RWPE1 (cell line): Measurements from ENCODE around the gene PM20D2.

Experiments used
- CTCF ChIA-PET: fragments of 350-600 bp; sonication (Branson Sonifier 250); formaldehyde crosslinking; extraction: SDS; loops from one replicate; lab custom pipeline; 2021; lab: Yijun Ruan, JAX
- POLR2A ChIA-PET: fragments of 400-600 bp; formaldehyde crosslinking; extraction: SDS; loops from one replicate; lab custom pipeline; 2020; ENCODE audit warnings: antibody characterized with exemption; ENCODE audit not compliant: low non-redundant PET; lab: Yijun Ruan, JAX
- DNase-seq: peaks from one replicate; pipeline ENCODE4 v3.0.0; 2012; ENCODE audit warnings: low spot score
- H3K27ac ChIP-seq: fragments of 450-650 bp; 2 replicates; pipeline ENCODE4 v1.5.1; 2017
- TF ChIP-seq, protein P1 (sequence below): fragments of 450-650 bp; conservative IDR thresholded peaks from 2 replicates; pipeline ENCODE4 v1.5.1; 2017; ENCODE audit warnings: low read depth, mild to moderate bottlenecking

The PM20D2 gene

DNA sequence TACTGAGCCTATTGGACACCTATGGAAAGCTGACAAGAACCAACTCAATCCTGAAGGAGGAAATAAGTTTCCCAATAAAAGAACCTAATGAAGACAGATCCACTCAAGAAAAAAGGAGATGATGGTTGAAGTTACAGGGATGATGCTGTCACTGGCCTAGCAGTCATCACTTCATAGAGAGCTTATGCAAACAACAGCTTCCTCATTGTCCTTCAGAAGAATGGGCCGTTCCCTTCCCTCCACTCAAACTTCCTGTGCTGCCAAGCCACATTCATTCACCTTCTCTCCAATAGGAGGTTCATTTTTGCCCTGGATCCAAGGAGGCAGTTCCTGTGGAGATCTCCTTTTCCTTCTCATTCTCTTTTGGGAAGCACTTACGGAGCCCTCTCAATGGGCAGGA lies 13.8 kb upstream of the PM20D2 start:
- H3K27ac ChIP-seq: no peak overlapping the region
- CTCF ChIA-PET: interaction anchor here (0.6 kb wide), 1 partner anchor 284 kb away, joined by 3 read pairs; no protein-coding TSS in a partner anchor
- DNase-seq: no peak
- TF ChIP-seq, protein P1, sequence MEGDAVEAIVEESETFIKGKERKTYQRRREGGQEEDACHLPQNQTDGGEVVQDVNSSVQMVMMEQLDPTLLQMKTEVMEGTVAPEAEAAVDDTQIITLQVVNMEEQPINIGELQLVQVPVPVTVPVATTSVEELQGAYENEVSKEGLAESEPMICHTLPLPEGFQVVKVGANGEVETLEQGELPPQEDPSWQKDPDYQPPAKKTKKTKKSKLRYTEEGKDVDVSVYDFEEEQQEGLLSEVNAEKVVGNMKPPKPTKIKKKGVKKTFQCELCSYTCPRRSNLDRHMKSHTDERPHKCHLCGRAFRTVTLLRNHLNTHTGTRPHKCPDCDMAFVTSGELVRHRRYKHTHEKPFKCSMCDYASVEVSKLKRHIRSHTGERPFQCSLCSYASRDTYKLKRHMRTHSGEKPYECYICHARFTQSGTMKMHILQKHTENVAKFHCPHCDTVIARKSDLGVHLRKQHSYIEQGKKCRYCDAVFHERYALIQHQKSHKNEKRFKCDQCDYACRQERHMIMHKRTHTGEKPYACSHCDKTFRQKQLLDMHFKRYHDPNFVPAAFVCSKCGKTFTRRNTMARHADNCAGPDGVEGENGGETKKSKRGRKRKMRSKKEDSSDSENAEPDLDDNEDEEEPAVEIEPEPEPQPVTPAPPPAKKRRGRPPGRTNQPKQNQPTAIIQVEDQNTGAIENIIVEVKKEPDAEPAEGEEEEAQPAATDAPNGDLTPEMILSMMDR: no peak
- POLR2A ChIA-PET: no interaction called here

DNA sequence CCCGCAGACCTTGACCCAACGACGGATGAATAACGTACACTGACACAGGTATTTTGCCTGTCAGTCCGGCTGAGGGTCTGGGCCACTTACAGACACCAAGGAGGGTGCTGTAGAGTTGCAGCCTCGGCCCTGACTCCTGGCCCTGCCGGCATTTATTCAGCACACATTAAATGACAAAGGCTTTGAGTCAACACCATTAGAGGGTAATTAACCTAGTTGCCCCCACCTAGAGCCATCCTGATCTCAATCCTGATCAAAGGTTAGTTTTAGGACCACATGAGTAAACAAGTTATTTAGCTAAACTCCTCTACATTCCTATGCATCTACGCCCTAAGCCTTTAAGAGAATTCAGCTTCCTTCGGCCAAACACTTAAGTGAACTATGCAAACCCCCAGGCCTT lies 11.9 kb upstream of the PM20D2 start:
- ChIA-PET POLR2A (no interaction called here), CTCF (no interaction called here)
- no peak overlapping the region for H3K27ac ChIP-seq
- TF ChIP-seq, protein P1: no peak
- no peak for DNase-seq

DNA sequence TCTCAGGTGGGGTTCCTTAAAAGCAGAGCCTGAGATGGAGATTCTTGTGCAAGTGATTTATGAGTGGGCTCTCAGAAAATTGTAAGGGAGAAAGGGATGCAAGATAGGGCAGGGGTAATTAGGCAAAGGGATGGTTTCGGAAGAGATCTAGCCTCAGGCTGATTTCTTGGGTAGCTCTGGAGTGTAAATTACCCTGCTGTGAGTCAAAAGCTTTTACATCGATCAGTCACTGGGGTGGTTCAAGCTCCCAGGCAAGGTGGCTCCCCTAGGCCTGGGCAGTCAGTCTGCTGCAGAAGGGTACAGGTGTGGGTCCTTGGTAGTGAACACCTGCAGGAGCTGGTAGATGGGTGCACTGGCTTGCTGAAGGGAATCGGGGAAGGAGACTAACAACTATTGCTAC lies 11.1 kb upstream of the PM20D2 start:
- H3K27ac ChIP-seq: no peak overlapping the region
- TF ChIP-seq, protein P1: no peak
- DNase-seq: no peak
- ChIA-PET POLR2A (no interaction called here), CTCF (interaction anchor here (0.7 kb wide), 1 partner anchor 237 kb away, joined by 4 read pairs; no protein-coding TSS in a partner anchor)

DNA sequence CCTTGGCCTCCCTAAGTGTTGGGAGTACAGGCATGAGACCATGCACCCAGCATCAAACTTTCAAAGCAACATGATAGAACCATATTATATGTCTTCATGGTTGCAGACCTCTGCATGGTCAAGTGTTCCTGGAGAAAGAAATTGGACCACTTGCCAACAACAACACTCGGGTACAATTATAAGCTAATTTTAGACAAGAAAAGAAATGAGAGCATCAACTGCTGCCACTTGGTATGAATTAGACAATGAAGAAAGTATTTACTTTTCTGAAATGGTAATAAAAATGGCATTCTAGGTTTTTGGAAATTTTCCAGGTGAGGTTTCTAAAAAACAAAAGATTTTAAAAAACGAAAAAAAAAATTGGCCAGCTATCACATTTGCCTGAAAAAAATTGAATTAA lies 7.7 kb upstream of the PM20D2 start:
- DNase-seq: no peak
- ChIA-PET POLR2A (no interaction called here), CTCF (interaction anchor here (0.6 kb wide), 1 partner anchor 21 kb away, joined by 3 read pairs; no protein-coding TSS in a partner anchor)
- no peak overlapping the region for H3K27ac ChIP-seq
- TF ChIP-seq, protein P1: no peak

DNA sequence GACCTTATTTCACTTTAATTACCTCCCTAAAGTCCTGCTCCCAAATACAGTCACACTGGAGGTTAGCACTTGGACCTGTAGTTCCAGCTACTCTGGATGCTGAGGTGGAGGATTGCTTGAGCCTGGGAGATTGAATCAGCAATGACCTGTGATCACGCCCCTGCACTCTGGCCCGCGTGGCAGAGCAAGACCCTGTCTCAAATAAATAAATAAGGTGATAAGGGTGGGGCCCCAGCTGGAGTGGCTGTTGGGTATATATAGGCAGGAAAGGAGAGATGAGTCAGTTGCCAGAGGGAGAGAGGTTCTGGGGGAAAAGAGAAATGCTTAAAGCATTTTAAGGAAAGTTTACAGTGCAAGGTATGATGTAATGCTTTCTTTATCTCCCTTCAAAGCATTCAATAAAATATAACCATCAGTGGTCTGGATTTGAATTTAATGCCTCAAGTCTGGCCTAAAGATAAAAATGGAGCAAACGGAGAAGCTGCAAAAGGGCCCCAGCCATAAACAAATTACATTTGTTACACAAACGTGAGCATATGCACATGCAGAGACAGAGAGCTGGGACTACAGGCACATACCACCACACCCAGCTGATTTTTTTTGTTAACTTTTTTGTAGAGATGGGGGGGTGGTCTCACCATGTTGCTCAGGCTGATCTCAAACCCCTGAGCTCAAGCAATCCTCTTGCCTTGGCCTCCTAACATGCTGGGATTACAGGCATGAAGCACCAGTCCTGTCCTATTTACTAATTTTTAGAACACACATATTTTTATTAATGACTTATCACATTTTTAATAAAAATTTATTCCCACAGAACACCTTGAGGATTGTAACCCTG lies 6.1 kb upstream of the PM20D2 start:
- no peak overlapping the region for H3K27ac ChIP-seq
- TF ChIP-seq, protein P1: no peak
- peak; percentile 18 for DNase-seq
- ChIA-PET POLR2A (no interaction called here), CTCF (interaction anchor here (0.7 kb wide), 1 partner anchor 167 kb away, joined by 4 read pairs; no protein-coding TSS in a partner anchor)

DNA sequence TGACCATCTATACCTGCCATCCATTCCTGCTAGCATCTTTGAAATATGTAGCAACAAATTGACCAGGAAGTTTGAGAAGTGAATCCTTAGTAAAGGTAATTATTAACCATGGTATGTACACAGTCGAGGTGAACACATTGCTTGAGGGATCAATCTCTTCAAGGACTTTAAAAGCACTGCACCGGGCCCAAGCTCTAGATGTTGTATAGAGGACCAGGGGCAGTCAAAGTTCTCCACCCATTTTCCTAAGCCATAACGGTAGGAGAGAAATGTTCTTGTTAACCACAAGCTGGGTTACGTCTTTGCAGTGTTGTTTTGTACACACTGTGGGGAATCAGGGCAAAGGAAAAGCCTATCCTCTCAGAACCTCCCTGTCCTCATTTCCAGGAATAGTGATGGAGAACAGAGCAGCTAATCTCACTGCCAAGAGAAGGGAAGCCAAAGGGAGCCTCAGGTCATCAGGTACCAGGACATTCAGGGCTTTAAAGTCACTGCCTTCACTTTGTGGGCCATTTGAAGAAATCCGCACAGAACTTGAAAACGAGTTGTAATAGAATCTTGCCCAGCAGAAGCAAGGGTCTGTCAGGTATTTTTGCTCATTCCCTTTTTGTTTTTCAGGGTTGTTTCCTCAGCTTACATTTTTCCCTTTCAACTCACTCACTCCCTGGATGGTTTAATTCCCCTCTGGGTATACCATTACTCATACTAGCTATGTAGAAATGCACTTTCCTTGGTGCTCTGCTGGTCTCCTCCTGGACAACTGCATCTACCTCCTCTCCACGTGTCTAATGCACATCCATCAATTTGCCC lies 5.3 kb upstream of the PM20D2 start:
- no peak for DNase-seq
- ChIA-PET CTCF (no interaction called here), POLR2A (no interaction called here)
- TF ChIP-seq, protein P1: no peak
- H3K27ac ChIP-seq: no peak overlapping the region
